ENCODE measurements around the gene RAPGEF2.
"Not testable (repeated sequence)": the region's sequence is repeated elsewhere in the genome, so short reads cannot be mapped to it uniquely, and the experiment has no call there.

The RAPGEF2 gene

DNA sequence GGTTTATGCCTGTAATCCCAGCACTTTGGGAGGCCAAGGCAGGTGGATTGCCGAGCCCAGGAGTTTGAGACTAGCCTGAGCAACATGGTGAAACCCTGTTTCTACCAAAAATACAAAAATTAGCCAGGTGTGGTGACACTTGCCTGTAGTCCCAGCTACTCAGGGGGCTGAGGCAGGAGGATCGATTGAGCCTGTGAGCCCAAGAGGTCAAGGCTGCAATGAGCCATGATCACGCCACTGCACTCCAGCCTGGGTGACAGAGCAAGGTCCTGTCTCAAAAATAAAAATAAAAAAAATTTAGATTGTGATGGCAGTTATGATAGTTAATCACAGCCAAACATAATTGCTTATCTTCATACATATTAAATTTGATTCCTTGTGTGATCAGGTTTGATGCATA is 58.6 kb downstream of the RAPGEF2 start:
- not testable (repeated sequence) for DNase-seq (ENCODE audit: low read depth)

DNA sequence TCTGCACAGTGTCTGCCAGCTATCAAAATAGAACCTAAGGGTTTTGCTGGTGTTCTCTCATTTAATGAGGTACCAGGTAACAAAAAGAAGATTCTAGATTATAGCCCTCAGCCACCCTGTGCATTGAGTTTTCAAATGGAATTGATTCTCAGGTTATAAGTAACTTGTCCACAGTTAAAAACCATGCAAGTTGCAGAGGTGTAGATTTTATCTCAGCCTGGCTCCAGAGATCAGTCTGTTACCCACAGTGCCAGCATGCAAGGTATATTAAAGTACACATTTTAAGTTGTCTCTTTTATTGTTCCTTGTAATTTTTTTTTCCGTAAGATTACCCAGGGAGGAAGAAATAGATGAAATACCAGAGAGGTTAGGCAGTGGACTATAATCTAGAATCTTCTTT is 59.7 kb downstream of the RAPGEF2 start:
- DNase-seq (ENCODE audit: low read depth): no peak

DNA sequence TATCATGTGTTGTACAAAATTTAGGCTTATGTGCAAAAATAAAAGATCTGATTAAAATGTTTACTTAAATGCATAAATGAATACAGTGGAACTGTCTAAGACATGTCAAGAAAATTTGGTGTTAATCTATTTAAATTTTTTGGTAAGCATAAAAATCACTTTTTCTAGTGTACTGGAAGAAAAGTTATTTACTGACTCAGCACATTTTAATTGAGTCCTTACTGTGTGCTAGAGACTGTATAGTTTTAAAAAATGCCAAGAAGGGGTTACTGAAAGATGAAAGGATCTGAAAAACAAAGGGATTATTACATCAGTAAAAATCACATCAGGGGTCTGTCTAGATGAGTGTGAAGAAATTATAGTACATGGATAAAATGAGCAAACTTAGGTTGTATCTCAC is 60.6 kb downstream of the RAPGEF2 start:
- no peak for DNase-seq (ENCODE audit: low read depth)

DNA sequence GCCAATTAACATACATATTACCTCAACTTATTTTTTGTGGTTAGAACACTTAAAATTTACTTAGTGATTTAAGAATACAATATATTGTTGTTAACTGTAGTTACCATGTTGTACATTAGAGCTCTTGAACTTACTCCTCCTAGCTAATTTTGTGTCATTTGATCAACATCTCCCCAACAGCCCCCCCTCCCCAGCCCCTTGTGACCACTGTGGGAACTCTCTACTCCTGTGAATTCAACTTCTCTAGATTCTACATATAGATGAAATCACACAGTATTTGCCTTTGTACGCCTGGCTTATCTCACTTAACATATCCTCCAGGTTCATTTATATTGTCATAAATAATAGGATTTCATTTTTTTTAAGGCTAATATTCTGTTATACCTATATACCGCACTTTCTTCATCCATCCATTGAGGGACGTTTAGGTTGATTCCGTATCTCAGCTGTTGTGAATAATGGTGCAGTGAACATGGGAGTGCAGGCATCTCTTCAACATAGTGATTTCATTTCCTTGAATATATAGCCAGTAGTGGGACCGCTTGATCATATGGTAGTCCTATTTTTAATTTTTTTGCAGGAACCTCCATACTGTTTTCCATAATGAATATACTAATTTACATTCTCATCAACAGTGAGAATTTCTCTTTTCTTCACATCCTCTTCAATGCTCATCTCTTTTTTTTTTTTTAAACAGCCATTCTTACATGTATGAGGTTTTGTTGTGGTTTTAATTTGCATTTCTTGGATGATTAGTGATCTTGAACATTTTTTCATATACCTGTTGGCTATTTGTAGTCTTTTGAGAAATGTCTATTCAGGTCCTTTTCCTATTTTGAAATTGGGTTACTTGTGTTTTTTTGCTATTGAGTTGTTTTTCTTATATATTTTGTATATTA is 66.8 kb downstream of the RAPGEF2 start:
- no peak for DNase-seq (ENCODE audit: low read depth)

DNA sequence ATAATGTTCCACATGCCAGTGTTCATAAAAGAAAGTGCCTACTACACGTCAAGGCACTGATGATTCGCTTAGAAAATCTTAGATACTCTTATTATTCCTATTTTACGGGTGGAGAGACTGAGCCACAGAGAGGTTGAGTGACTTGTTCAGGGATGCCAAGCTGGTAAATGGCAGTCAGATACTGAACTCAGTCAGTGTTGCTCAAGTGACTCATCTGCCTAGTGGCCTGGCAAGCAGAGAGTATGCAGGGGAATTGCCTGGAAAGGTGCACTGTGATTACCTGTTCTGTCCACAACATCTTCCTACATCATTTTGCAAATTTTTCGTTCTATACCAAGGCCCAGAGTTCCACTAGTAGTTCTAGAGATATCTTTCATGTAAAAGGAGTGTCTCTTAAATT is 68.4 kb downstream of the RAPGEF2 start:
- DNase-seq (ENCODE audit: low read depth): no peak

DNA sequence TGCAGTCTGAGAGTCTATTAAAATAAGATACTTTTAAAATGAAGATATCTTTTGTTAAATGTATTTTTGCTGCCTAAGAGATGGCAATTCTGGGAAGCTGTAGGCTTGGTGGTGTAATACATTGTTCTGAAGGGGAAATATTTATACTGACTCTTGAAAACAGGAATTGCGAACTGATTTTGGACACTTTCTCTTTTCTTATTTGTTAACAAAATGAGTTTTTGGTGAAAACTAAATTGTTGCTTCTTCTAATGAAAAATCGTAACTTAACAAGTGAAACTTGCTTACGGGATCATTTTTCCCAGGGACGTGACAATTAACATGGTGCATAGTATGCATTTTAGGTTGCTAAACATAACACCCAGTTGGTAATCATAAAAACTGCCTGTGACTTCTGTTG is 71.0 kb downstream of the RAPGEF2 start:
- no peak for DNase-seq (ENCODE audit: low read depth)

DNA sequence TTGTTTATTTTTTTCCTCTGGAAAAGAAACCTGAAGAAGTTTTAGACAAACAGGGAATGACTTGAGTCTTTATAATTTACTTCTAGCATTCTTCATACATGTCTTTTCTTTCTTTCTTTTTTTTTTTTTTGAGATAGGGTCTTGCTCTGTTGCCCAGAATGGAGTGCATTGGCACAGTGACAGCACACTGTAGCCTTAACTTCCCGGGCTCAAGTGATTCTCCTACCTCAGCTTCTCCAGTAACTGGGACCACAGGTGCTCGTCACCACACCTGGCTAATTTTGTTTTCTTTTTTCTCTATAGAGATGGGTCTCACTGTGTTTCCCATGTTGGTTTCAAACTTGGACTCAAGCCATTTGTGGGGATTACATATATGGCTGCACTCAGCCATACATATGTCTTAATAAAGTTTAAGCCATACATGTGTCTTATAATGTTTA is 71.8 kb downstream of the RAPGEF2 start:
- DNase-seq (ENCODE audit: low read depth): no peak

DNA sequence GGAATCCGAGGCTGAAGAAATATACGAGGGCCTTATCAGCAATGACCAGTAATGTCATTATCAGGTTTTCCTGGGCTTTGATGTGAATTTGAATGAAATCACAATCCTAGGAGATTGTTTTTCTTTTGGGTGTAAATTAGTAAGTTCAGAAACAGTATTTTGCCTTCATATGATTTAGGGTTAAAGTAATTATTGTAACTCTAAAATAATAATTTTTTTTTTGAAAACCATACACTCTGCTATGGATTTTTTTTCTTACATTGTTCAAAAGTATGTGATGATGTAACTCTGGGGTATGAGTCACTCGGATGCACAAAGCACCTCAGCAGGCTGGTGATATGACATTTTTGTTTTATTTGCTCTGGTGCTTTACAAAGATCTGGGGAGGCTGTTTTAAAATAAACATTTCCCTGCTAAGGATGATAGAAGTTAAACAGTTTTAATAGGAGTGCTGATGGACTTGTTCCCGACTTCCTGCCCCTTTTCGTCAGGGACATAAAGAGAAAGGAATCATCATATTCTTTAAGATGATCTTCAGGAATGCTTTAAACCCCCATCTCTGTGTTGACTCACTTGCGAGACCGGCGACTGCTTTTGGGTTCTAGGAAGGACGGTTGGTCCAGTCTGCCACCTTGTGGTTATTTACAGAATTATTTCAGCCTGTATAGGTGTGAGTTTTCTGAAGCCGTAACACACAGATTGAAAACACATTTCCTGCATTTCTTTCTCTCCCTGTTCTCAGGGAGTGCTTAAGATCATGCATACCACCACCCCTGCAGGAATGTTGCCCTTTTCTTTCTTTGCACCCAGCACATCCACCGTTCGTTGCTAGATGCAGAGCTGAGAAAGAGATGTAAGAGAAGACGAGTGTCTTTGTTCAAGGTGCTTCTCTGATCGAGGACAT is 72.5 kb downstream of the RAPGEF2 start:
- DNase-seq (ENCODE audit: low read depth): no peak

DNA sequence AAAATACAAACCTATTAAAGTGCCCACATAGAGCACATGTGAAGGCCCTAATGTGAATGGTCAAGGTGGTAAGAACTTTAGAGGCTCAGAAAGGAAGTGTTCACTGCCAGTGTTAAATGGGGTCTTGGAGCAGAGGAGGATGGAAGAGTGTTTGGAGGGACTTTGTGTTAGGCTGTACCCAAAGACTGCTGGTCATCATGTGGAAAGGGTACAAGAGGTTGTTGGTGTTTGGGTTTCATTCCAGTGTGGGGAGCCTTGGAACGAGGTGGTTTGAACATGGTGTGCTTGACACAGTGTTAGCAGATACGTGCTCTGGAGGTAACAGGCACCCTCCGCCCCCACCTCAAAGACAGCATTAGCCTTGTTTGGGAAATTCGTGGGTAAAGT is 73.1 kb downstream of the RAPGEF2 start:
- no peak for DNase-seq (ENCODE audit: low read depth)

DNA sequence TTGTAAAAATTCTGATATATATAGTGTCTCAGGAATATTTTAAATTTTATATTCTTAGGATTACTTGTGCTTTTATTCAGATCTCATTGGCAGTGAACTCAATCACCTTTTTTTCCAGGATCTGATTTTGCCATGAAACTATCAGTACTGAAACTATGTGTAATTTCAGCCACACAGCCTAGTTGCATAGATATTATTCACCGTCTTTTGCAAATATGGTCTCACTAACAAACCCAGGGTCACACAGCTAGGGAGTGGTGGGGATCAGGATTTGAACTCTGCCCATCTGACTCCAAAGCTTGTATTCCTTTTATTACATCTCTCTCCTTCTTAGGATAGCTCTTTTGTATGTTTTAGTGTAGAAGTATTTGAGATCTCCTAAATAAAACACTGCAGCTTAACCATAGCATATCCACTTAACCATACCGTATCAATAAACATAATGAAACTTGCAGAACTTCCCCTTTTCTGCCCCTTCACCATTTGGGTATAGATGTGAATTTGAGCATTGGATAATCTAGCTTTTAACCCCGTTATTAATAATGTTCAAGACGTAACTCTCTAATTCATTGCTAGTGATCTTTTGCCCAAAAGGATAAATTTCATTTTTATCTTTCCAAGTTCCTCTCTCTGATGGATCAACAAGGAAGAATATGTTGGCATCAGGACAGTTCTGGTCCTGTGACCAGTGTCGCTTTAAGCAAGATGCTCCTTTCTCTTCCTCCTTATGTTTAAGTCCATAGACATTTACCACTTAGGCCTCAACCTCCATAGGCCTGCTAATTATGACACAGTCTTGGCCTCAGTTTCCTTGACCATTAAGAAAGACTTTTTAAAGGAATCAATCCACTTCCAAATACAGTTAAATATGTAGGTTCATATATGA is 74.6 kb downstream of the RAPGEF2 start:
- DNase-seq (ENCODE audit: low read depth): no peak

DNA sequence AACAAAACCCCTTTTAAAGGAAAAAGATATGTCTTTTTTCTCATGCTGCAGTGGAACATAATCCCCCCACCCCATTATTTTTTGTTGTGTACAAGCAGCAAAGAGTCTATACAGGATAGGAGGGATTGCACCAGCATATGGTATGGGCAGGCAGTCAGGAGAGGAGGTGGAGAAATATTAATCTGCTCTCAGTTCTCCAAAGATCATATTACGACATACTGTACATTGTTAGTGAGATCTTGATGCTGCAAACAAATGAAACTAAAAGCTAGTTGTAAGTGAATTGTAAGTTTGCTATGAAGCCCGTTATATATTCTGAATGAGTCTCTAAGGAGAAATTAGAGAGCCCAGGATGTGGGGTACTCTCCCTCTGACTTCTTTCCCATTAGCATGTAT is 75.3 kb downstream of the RAPGEF2 start:
- DNase-seq (ENCODE audit: low read depth): no peak

DNA sequence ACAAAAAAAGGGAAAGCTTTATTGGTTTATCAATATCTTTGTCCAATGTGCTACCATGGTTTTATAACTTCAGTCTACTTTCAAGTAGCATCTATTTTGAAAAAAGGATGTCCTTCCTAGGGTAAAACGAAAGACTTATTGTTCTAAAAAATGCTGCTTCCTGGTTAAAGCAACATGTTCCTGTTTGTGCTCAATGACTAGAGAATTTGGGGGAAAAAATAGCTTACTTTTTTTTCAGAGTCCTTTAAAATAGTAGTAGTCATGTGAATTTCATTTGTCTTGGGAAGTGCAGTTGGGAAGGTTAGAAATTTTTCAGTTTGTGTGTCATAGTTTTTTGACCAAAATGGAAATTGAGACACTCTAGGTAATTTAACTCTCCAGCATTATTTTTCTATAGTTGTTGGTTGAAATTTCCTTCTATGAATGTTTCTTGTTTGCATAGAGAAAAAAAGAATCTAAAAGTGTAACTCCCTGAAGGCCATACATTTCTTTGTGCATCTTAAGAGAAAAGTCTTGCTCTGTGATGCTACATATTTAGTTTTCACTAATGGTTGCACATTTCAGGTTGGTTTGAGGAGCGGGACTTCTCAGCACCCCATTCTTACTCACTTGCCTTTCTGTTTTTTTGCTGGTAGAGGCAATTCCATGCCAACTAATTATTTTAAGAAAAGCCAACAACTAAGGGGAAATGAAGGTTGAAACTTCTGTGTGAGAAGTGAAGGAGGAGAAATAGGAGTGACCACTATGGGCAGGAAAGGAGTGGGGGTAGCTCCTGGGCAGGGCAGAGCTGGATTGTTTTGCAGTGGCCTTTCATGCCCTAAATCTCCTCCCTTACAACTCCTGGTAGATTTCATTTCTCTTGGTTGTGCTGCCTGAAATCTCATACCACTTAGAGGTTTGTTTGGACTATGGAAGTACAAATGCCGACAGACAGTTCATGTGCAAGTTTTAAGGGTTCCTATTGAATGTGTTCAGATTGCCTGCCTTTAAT is 76.4 kb downstream of the RAPGEF2 start:
- DNase-seq (ENCODE audit: low read depth): no peak

DNA sequence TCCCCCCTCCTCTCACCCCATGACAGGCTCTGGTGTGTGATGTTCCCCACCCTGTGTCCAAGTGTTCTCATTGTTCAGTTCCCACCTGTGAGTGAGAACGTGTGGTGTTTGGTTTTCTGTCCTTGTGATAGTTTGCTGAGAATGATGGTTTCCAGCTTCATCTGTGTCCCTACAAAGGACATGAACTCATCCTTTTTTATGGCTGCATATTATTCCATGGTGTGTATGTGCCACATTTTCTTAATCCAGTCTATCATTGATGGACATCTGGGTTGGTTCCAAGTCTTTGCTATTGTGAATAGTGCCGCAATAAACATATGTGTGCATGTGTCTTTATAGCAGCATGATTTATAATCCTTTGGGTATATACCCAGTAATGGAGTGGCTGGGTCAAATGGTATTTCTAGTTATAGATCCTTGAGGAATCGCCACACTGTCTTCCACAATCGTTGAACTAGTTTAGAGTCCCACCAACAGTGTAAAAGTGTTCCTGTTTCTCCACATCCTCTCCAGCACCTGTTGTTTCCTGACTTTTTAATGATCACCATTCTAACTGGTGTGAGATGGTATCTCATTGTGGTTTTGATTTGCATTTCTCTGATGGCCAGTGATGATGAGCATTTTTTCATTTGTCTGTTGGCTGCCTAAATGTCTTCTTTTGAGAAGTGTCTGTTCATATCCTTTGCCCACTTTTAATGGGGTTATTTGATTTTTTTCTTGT is 81.2 kb downstream of the RAPGEF2 start:
- DNase-seq (ENCODE audit: low read depth): not testable (repeated sequence)

DNA sequence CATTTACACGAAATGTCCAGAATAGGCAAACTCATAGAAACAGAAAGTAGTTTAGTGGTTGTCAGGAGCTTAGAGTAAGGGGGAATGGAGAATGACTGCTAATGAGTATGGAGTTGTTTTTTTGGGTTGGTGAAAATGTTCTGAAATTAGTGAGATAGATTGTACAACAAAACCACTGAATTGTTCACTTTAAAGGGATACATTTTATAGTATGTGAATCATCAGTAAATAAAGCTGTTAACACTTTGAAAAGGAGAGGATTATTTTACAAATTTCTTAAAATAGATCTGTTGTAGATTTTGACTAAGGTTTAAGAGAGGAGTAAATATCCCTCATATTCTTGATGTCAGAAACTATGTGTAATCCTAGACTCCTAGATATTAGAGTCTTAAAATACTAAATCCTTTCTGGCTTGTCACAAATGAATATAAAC is 82.7 kb downstream of the RAPGEF2 start:
- no peak for DNase-seq (ENCODE audit: low read depth)

DNA sequence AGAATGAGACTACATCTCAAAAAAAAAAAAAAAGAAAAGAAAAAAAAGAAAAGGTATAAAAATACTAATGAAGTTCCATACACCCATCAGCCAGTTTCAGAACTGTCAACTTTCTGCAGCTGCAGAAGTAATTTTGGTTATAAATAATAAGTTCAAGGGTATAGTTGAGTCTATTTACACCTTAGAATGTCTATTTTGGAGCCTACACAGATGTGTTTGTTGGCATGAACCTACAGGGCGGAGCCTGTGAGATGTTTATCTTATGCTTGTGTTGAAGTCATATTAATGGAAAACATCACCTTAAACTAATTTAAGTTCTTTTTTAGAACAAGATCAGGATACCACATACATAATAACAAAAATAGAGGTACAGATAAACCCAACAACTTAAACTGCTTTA is 85.8 kb downstream of the RAPGEF2 start:
- DNase-seq (ENCODE audit: low read depth): no peak

DNA sequence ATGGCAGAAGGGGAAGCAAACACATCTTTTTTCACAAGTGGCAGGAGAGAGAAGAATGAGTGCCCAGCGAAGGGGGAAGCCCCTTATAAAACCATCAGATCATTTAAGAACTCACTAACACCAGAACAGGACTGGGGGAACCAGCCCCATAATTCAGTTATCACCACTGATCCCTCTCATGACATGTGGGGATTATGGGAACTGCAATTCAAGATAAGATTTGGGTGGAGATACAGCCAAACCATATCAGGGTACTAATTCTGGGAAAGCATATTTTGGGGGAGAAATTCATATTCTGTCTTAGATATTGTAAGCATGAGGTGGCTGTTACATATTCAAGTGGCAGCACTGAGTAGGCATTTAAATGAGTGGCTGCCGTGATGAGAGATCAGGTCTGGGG is 87.8 kb downstream of the RAPGEF2 start:
- no peak for DNase-seq (ENCODE audit: low read depth)

DNA sequence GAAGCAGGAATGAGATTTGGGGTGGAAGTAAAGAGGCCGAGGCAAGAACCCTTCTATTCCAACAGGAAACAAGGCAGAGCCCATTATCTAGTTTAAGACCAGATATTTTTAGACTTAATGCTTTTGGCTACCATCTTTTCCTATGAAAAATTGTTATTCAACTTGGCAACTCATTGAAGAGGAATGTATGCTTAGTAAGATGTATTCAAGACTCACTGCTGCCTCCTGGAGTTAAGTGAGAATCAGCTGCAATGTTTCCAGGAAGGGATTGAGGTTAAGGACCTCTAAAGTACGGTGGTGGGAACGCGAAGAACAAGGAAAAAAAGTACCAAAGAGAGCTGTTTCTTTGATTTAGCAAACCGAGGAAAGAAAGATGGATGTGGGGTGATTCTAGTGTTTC is 89.1 kb downstream of the RAPGEF2 start:
- no peak for DNase-seq (ENCODE audit: low read depth)

DNA sequence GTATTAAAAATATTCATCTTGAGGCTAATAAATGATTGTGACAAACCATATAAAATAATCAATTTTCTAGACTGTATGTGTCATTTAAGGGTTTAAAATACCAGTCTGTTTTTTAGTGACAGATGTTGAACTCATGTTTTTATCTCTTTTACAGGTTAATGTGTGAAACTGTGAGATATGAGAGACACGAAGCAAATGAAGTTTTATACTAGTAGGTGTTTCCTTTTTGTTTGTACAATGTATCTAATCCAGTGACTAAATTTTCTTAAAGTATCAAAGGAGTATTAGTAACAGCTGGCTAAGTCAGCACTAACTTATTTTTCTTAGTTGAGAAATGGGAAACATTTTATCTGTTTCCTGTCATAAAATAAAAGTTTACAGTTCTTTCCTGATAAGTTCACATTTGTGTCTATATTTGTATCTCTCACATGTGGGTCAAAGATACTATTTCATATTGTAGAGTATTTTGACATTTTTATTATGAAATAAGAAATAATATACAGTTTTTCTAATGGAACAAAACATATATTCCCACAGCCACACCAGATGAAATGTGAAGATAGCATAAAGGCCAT is 90.3 kb downstream of the RAPGEF2 start:
- DNase-seq (ENCODE audit: low read depth): no peak

DNA sequence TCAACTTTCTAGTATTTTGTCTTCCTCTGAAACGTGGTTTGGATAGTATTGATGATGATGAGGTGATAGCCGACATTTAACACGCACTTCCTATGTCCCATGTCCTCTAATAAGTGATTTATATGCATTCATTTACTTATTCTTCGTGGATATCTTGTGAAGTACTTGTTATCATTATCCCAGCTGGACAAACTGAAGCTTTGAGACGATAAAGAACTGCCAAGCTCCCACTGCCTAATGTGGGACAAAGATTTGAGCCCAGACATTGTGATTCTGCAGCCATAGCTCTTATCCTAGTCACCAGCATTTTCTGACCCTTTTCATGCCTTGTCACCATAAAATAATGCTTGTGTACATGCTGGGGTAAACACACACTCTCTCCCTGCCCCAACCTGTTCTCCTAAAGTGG is 92.5 kb downstream of the RAPGEF2 start:
- no peak for DNase-seq (ENCODE audit: low read depth)
